Hematopoietic multipotent progenitor cell (in vitro differentiated cells): ENCODE measurements around the gene APLP2. TPM values are rescaled to one million over a fixed set of nuclear protein-coding genes. Genes with fewer than 3 reads are reported as not detected.
"Not testable (repeated sequence)": the region's sequence is repeated elsewhere in the genome, so short reads cannot be mapped to it uniquely, and the experiment has no call there.

Experiments
- DNase-seq, 3 donors: peaks; one replicate each; pipeline ENCODE4 v3.0.0-alpha.2; 2011 to 2015; ENCODE audit warnings: low read depth in 2 of 3, low spot score in 2 of 3
- small RNA-seq: library from RNA; depleted of rRNA; stranded (forward); fragments of <200 nt; gene quantifications from one replicate; pipeline ENCODE3, GENCODE V24; 2012
- total RNA-seq: library from RNA; depleted of rRNA; stranded (reverse); fragments of >200 nt; gene quantifications from one replicate; pipeline ENCODE4 v1.2.3, GENCODE V29; 2012

The APLP2 gene
- total RNA-seq, 1 donor: 337 TPM

DNA sequence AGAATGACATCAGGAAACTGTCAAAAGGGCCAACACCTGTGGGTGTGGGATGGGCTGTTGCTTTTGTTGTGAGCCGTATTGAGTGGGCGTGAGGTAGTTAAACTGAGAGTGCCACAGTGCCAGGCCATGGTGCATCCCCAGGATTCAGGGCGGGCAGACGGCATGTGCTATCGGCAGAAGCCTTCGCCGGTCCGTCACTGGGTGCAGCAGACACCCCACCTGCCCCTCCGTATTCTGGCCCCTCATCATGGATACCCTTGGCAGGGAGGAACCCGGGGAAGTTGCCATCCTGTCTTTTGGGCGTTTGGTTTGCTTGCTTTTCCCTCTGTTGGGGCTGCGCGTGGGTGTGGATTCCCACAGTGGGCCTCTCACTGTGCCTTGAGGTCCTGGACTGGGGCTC, 117.4 kb downstream of the APLP2 start:
- DNase-seq: no peak

DNA sequence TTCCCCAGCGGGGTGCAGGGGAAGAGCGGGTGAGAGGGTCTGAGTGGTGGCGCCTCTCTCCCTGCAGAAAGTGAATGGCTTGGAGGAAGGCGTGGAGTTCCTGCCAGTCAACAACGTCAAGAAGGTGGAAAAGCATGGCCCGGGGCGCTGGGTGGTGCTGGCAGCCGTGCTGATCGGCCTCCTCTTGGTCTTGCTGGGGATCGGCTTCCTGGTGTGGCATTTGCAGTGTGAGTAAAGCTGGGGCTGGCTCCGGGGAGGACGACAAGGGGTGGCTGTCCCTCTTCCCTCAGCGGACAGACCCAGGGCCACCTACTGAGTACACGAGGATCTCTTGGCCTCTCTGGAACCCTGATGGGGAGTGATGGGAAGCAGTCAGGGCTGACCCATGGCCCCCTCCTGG, 118.4 kb downstream of the APLP2 start:
- no peak for DNase-seq

DNA sequence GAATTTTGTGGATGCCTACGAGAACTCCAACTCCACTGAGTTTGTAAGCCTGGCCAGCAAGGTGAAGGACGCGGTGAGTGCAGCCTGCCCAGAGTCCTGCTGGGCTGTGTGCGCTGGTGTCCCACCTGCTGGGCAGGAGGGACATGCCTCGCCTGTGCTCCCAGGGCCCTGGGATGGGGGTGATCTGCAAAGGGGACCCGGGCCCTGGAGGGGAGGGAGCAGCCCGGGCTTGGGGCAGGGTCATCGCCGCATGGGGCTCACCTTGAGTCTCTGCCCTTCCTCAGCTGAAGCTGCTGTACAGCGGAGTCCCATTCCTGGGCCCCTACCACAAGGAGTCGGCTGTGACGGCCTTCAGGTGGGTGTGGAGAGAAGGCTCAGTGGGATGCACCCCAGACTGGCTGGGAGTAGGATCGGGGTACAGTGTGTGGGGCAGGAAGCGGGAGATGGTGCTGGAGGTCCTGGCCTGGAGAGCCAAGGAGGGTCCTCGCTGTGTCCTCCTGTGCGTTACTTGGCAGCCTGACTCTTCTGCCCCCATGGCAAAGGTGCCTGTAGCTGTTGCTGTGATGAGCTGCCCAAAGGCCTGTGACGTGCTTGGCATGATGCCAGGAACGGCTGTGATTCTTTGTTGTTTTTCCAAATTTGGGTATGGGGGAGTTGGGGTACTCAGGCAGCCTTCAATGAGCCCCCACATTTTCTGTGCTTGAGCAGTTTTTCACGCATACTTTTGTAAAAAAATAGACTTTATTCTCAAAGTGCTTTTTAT, 119.1 kb downstream of the APLP2 start:
- no peak for DNase-seq

DNA sequence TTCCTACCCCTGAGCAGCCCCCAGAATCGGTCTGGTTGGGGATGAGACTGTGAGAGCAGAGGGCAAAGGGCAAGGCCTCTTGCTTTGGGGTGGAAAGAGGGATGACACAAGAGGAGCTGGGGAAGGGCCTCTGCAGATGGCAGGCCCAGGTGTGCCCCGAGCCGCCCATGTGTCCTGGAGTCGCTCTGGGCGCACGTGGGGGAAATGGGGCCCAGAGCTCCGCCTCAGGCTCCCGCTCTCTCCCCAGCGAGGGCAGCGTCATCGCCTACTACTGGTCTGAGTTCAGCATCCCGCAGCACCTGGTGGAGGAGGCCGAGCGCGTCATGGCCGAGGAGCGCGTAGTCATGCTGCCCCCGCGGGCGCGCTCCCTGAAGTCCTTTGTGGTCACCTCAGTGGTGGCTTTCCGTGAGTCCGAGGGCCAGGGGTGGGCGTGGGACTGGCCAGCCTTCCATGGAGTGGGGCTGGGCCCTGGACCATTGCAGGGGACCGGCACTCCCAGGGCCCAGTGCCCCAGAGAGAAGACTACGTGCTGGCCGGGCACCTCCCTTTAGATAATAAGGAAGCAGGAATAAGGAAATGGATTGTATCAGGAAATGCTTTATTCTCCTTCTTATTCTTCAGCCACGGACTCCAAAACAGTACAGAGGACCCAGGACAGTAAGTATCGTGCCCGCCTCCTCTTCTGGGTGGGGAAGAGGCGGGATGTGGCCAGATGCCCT, 120.0 kb downstream of the APLP2 start:
- DNase-seq: no peak

DNA sequence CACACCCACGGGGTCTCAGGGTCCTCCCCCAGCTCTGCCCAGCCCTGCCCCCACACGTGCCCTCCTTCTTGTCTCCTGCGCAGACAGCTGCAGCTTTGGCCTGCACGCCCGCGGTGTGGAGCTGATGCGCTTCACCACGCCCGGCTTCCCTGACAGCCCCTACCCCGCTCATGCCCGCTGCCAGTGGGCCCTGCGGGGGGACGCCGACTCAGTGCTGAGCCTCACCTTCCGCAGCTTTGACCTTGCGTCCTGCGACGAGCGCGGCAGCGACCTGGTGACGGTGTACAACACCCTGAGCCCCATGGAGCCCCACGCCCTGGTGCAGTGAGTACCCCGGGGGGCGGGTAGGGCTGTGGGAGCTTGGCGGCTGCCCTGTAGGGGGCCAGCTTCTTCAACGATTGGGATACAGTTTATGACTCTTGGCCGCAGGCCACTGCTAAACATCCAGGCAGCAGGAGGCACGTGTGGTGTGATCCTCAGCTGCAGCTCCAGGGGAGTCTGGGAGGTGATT, 120.7 kb downstream of the APLP2 start:
- no peak for DNase-seq

DNA sequence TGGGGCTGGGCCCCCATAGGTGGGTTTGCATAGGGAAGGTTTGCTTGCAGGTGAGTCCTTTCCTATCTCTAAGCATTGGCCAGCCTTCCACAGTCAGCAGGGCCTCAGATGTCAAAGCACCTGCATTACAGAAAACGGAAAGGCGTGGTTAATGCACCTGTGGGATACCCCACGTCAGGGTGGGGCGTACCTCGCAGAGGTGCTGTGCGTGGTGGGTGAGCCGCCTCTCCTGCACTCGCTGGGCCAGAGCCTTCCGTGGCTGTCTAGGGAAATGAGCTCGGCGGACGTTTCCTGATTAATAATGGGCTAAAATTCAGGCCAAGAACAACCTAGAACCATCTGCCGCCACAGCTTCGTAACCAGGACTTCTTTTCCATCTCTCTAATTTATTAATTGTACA, 122.2 kb downstream of the APLP2 start:
- no peak for DNase-seq

DNA sequence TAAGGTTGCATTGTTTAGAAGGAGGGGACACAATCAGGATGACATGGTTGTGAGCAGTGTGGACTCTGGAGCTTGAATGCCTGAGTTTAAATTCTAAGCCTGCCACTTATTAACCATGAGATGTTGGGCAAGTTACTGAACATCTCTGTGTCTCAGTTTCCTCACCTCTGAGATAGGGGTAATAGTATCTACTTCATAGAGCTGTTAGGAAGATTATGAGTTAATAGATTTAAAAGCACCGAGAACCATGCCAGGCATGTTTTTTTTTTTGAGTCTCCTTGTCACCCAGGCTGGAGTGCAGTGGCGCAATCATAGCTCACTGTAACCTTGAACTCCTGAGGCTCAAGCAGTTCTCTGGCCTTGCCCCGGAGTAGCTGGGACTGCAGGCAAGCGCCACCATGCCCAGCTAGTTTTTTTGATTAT, 123.2 kb downstream of the APLP2 start:
- DNase-seq: no peak

DNA sequence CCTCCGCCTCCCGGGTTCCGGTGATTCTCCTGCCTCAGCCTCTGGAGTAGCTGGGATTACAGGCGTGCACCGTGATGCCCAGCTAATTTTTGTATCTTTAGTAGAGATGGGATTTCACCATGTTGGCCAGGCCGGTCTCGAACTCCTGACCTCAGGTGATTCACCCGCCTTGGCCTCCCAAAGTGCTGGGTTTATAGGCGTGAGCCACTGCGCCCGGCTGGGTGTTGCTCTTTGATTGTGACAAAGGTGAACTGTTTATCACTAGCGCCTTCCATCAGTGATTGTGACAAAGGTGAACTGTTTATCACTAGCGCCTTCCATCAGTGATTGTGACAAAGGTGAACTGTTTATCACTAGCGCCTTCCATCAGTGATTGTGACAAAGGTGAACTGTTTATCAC, 123.9 kb downstream of the APLP2 start:
- DNase-seq: not testable (repeated sequence)

Small RNA genes within 50 kb of the gene (small RNA-seq; reads per million reads assigned to genes)
- gene RF00015: not detected
- gene RPL34P21: not detected

Other genes with a start within 250 kb of the APLP2 start
- 48.2 TPM for gene NFRKB, start 174.3 kb upstream of the APLP2 start, total RNA-seq
- gene PRDM10, start 67.1 kb upstream of the APLP2 start, total RNA-seq: 11.0 TPM
- gene ST14, start 89.9 kb downstream of the APLP2 start, total RNA-seq: 2.2 TPM
- gene ZBTB44, start 245.0 kb downstream of the APLP2 start, total RNA-seq: 62.5 TPM